Measurements from ENCODE around the gene C11orf71.

C11orf71 gene

DNA sequence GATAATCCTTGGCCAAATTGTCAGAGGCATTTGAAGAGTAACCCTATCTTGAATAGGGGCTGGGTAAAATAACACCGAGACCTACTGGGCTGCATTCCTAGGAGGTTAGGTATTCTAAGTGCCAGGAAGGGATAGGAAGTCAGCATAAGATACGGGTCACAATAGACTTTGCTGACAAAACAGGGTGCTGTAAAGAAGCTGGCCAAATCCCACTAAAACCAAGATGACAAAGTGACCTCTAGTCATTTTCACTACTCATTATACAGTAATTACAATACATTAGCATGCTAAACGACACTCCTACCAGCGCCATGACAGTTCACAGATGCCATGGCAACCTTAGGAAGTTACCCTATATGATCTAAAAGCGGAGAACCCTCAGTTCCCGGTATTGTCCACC, 38.0 kb upstream of the C11orf71 start:
- Histone ChIP-seq H3K27ac (no peak overlapping the region), H3K36me3 (peaks cover 3% of the 10 kb centered on the region; the same call in 1 of the 2 replicates), H3K9me3 (ENCODE audit: severe bottlenecking) (no peaks in the 10 kb centered on the region), H3K27me3 (ENCODE audit: insufficient read depth, low read depth, severe bottlenecking) (no peaks in the 10 kb centered on the region), H3K4me3 (ENCODE audit: low read depth, low read length) (no peak overlapping the region)
- TF ChIP-seq CTCF (IDR thresholded peaks at IDR 0.05; ENCODE audit: low read depth, low read length) = no peak
- no peak for DNase-seq

GRCh38 chr11:114433376-114433775, 33.1 kb upstream of the C11orf71 start:
- Histone ChIP-seq H3K9me3 (ENCODE audit: severe bottlenecking) (no peaks in the 10 kb centered on the region), H3K36me3 (no peaks in the 10 kb centered on the region), H3K27me3 (ENCODE audit: insufficient read depth, low read depth, severe bottlenecking) (no peaks in the 10 kb centered on the region), H3K4me3 (ENCODE audit: low read depth, low read length) (no peak overlapping the region), H3K27ac (no peak overlapping the region)
- DNase-seq = no peak
- TF ChIP-seq CTCF (IDR thresholded peaks at IDR 0.05; ENCODE audit: low read depth, low read length) = no peak

- H3K27ac ChIP-seq = no peak overlapping the region
- DNase-seq = no peak
- no peak overlapping the region for H3K4me3 ChIP-seq (ENCODE audit: low read depth, low read length)
- no peaks in the 10 kb centered on the region for H3K9me3 ChIP-seq (ENCODE audit: severe bottlenecking)
- no peaks in the 10 kb centered on the region for H3K27me3 ChIP-seq (ENCODE audit: insufficient read depth, low read depth, severe bottlenecking)
- no peaks in the 10 kb centered on the region for H3K36me3 ChIP-seq
- no peak for TF ChIP-seq CTCF (IDR thresholded peaks at IDR 0.05; ENCODE audit: low read depth, low read length)
Observed at GRCh38 chr11:114432893-114433292, 32.6 kb upstream of the C11orf71 start.

DNA sequence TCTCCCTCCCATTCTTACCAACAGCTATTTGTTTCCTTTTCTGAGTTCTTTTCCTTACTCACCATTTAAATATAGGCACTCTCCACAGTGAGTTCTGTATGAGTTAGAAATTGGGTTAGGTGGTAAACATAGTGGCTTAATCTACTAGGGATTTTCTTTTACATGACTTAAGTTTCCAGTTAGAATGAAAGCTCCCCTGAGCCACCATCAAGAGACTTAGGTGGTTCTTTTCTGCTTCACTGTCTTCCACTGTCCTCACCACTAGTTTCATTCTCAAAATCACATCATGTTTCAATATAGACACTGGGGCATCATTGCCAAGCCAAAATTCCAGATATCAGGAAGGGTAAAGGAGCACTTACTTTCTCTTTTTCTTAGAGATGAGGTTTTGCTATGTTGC, 30.0 kb upstream of the C11orf71 start:
- Histone ChIP-seq H3K36me3 (no peaks in the 10 kb centered on the region), H3K9me3 (ENCODE audit: severe bottlenecking) (no peaks in the 10 kb centered on the region), H3K4me3 (ENCODE audit: low read depth, low read length) (no peak overlapping the region), H3K27ac (no peak overlapping the region), H3K27me3 (ENCODE audit: insufficient read depth, low read depth, severe bottlenecking) (no peaks in the 10 kb centered on the region)
- TF ChIP-seq CTCF (IDR thresholded peaks at IDR 0.05; ENCODE audit: low read depth, low read length) = no peak
- no peak for DNase-seq

GRCh38 chr11:114426280-114426679, 26.0 kb upstream of the C11orf71 start:
- Histone ChIP-seq H3K27me3 (ENCODE audit: insufficient read depth, low read depth, severe bottlenecking) (no peaks in the 10 kb centered on the region), H3K4me3 (ENCODE audit: low read depth, low read length) (no peak overlapping the region), H3K27ac (no peak overlapping the region), H3K9me3 (ENCODE audit: severe bottlenecking) (no peaks in the 10 kb centered on the region), H3K36me3 (no peaks in the 10 kb centered on the region)
- no peak for DNase-seq
- TF ChIP-seq CTCF (IDR thresholded peaks at IDR 0.05; ENCODE audit: low read depth, low read length) = no peak

- no peaks in the 10 kb centered on the region for H3K36me3 ChIP-seq
Observed at GRCh38 chr11:114416441-114416961, 16.2 kb upstream of the C11orf71 start.

More at GRCh38 chr11:114416441-114416961, 16.2 kb upstream of the C11orf71 start:
- no peaks in the 10 kb centered on the region for H3K9me3 ChIP-seq (ENCODE audit: severe bottlenecking)
- DNase-seq = no peak
- no peak overlapping the region for H3K27ac ChIP-seq
- no peaks in the 10 kb centered on the region for H3K27me3 ChIP-seq (ENCODE audit: insufficient read depth, low read depth, severe bottlenecking)
- H3K4me3 ChIP-seq (ENCODE audit: low read depth, low read length) = no peak overlapping the region
- TF ChIP-seq CTCF (IDR thresholded peaks at IDR 0.05; ENCODE audit: low read depth, low read length) = no peak
